IMR-90 (cell line): ENCODE results near the gene DIPK1B. TPM values are rescaled to one million over a fixed set of nuclear protein-coding genes. Genes with fewer than 3 reads are reported as not detected.

Experiments
- ATAC-seq: fragments of 200-7000 bp; cut with Tn5 transposase; 2 replicates; pipeline ENCODE4 v1.9.1; 2020; ENCODE audit warnings: low read depth, mild to moderate bottlenecking, moderate library complexity
- BruUV-seq: library from RNA; stranded (reverse); fragments of 400-500 nt; replicated peaks from 2 replicates; lab custom pipeline; 2021; lab: Mats Ljungman, UMichigan
- CTCF ChIA-PET: fragments of 300-600 bp; formaldehyde crosslinking; extraction: SDS; loops from one replicate; lab custom pipeline; 2021; ENCODE audit warnings: antibody characterized with exemption; lab: Yijun Ruan, JAX
- POLR2A ChIA-PET: fragments of 300-600 bp; sonication (Branson Sonifier 250); formaldehyde crosslinking; loops from one replicate; lab custom pipeline; 2022; ENCODE audit warnings: antibody characterized with exemption; ENCODE audit not compliant: unreplicated experiment; lab: Charles Lee
- DNase-seq: peaks from one replicate; pipeline ENCODE4 v3.0.0; 2013
- H2AFZ ChIP-seq: replicated peaks from 2 replicates; pipeline ENCODE3; 2013; ENCODE audit warnings: low read length, mild to moderate bottlenecking; ENCODE audit not compliant: poor library complexity
- H2AK5ac ChIP-seq: 2 replicates; pipeline ENCODE4 v1.6.1; 2013; ENCODE audit warnings: low read depth, low read length, inconsistent platforms
- H2AK9ac ChIP-seq: replicated peaks from 2 replicates; pipeline ENCODE3; 2013; ENCODE audit warnings: mild to moderate bottlenecking, low read depth, low read length, moderate library complexity; ENCODE audit not compliant: poor library complexity
- H2BK120ac ChIP-seq: 2 replicates; pipeline ENCODE4 v1.6.1; 2013; ENCODE audit warnings: low read depth, low read length, inconsistent platforms
- H2BK15ac ChIP-seq: 3 replicates; pipeline ENCODE4 v1.6.1; 2013; ENCODE audit warnings: low read depth, low read length, inconsistent platforms
- H2BK20ac ChIP-seq: 2 replicates; pipeline ENCODE4 v1.6.1; 2013; ENCODE audit warnings: low read depth, mild to moderate bottlenecking, inconsistent platforms, low read length, moderate library complexity
- H2BK5ac ChIP-seq: 2 replicates; pipeline ENCODE4 v1.6.1; 2013; ENCODE audit warnings: mild to moderate bottlenecking, low read depth, low read length, inconsistent platforms; ENCODE audit not compliant: poor library complexity, severe bottlenecking
- H3K14ac ChIP-seq: replicated peaks from 2 replicates; pipeline ENCODE4 v1.6.1; 2013; ENCODE audit warnings: low read depth, low read length, inconsistent platforms
- H3K18ac ChIP-seq: 2 replicates; pipeline ENCODE4 v1.6.1; 2013; ENCODE audit warnings: low read depth, low read length, control low read depth
- H3K23ac ChIP-seq: 2 replicates; pipeline ENCODE4 v1.6.1; 2013; ENCODE audit warnings: low read depth, low read length, inconsistent platforms
- H3K27ac ChIP-seq: 2 replicates; pipeline ENCODE4 v1.5.1; 2013; ENCODE audit warnings: mild to moderate bottlenecking, control low read depth, low read length; ENCODE audit not compliant: insufficient read depth
- H3K27me3 ChIP-seq: 2 replicates; pipeline ENCODE4 v1.6.1; 2013; ENCODE audit warnings: low read length; ENCODE audit not compliant: control insufficient read depth, insufficient read depth
- H3K36me3 ChIP-seq: 2 replicates; pipeline ENCODE4 v1.6.1; 2013; ENCODE audit warnings: low read length, mixed read lengths; ENCODE audit not compliant: control insufficient read depth, insufficient read depth
- H3K4ac ChIP-seq: 2 replicates; pipeline ENCODE4 v1.6.1; 2013; ENCODE audit warnings: low read depth, low read length, inconsistent platforms
- H3K4me1 ChIP-seq: 2 replicates; pipeline ENCODE4 v1.6.1; 2013; ENCODE audit warnings: low read length, mixed read lengths; ENCODE audit not compliant: control insufficient read depth, insufficient read depth
- H3K4me2 ChIP-seq: 2 replicates; pipeline ENCODE4 v1.6.1; 2013; ENCODE audit warnings: low read depth, mild to moderate bottlenecking, control low read depth, low read length, moderate library complexity
- H3K4me3 ChIP-seq: 2 replicates; pipeline ENCODE4 v1.5.1; 2013; ENCODE audit warnings: low read depth, mild to moderate bottlenecking, control low read depth, low read length, moderate library complexity; ENCODE audit not compliant: insufficient read depth
- H3K56ac ChIP-seq: 2 replicates; pipeline ENCODE4 v1.6.1; 2013; ENCODE audit warnings: low read length, inconsistent platforms; ENCODE audit not compliant: insufficient read depth; ENCODE audit errors: extremely low read depth
- H3K79me1 ChIP-seq, 2 experiments: 2 replicates each; pipeline ENCODE4 v1.6.1; 2013; ENCODE audit warnings: low read length in 2 of 2, inconsistent platforms in 1 of 2, low read depth in 1 of 2
- H3K9ac ChIP-seq: 2 replicates; pipeline ENCODE4 v1.6.1; 2013; ENCODE audit warnings: low read depth, low read length, control low read depth
- H3K9me1 ChIP-seq: 2 replicates; pipeline ENCODE4 v1.6.1; 2013; ENCODE audit warnings: low read length, inconsistent platforms; ENCODE audit not compliant: insufficient read depth
- H3K9me3 ChIP-seq: 2 replicates; pipeline ENCODE4 v1.6.1; 2013; ENCODE audit warnings: low read length; ENCODE audit not compliant: control insufficient read depth, insufficient read depth
- H4K20me1 ChIP-seq: 2 replicates; pipeline ENCODE4 v1.6.1; 2013; ENCODE audit warnings: low read length, inconsistent platforms; ENCODE audit not compliant: insufficient read depth
- H4K5ac ChIP-seq: 2 replicates; pipeline ENCODE4 v1.6.1; 2013; ENCODE audit warnings: mild to moderate bottlenecking, low read depth, low read length, control low read depth
- H4K8ac ChIP-seq, 2 experiments: 2 replicates each; pipeline ENCODE4 v1.6.1; 2013; ENCODE audit warnings: low read depth in 2 of 2, low read length in 2 of 2, control low read depth in 1 of 2, inconsistent platforms in 1 of 2
- H4K91ac ChIP-seq: 2 replicates; pipeline ENCODE4 v1.6.1; 2013; ENCODE audit warnings: low read depth, low read length, inconsistent platforms; ENCODE audit not compliant: insufficient read depth
- RAD21 ChIP-seq: IDR thresholded peaks from 2 replicates; pipeline ENCODE4 v1.6.1; 2012; ENCODE audit warnings: low read length, improper control_type of control experiment
- WGBS, 2 experiments: methylation state at CpG; one replicate each; pipeline versions ENCODE4 v1.1.5 to v1.1.7; 2013; ENCODE audit warnings: missing lambda C conversion rate in 2 of 2; ENCODE audit not compliant: insufficient read length in 1 of 2; ENCODE audit errors: extremely low coverage in 2 of 2; 5-methylcytosine and 5-hydroxymethylcytosine counted together
- dilution Hi-C: fragments of 300-500 bp; cut with HindIII; formaldehyde crosslinking; loops from one replicate; pipeline ENCODE4 v1.14.3; 2018; ENCODE audit warnings: low sequenced_read_pairs; ENCODE audit not compliant: unreplicated experiment
- in situ Hi-C: fragments of 300-500 bp; cut with MboI; formaldehyde crosslinking; loops from 3 replicates; pipeline ENCODE4 v1.14.3; 2019; ENCODE audit warnings: low sequenced_read_pairs, inconsistent platforms, mixed read lengths
- intact Hi-C: fragments of 100-400 bp; cut with micrococcal nuclease; formaldehyde crosslinking; loops from 2 replicates; pipeline ENCODE4 v1.10.0; 2022
- polyA plus RNA-seq, 3 experiments: library from polyadenylated mRNA; depleted of rRNA; stranded (reverse); fragments of >200 nt; gene quantifications; 2 replicates each; pipeline ENCODE4 v1.2.3, GENCODE V29; 2012; ENCODE audit warnings: low replicate concordance in 1 of 3
- total RNA-seq: library from RNA; depleted of rRNA; stranded (reverse); fragments of >200 nt; gene quantifications from 2 replicates; pipeline ENCODE4 v1.2.3, GENCODE V29; 2012

Gene DIPK1B
- total and polyA plus RNA-seq, 2 of the 4 experiments (the other 2 are of a cell fraction): 3.4 to 7.1 TPM

DNA sequence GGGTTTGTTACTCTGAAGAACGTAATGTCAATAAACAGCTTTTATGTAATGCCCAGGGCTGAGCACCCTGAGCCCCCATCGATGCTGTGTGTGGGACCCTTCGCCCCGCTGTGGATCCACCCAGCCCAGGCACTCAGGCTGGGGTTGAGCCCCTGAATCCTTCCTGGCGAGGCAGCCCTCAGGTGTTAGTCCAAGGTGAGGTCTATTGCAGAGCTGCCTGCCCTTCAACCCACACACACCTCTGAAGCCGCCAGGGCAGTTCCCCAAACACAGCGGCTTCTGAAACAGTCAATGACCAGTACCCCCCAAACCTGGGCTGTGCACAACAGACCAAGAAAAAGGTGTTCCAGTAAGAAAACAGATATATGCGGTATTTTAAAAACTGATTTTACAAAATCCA, 11.6 kb downstream of the DIPK1B start:
- no TSS peak for BruUV-seq
- Histone ChIP-seq H3K23ac (no peak overlapping the region), H3K56ac (no peak overlapping the region), H2BK5ac (no peak overlapping the region), H3K4me1 (peaks cover 21% of the 10 kb centered on the region), H3K4me2 (no peak overlapping the region), H3K9me3 (no peaks in the 10 kb centered on the region), H2BK120ac (no peak overlapping the region), H2BK15ac (no peak overlapping the region), H4K5ac (no peak overlapping the region), H3K4ac (no peak overlapping the region), H4K91ac (no peak overlapping the region), H2AFZ (no peak overlapping the region), H3K36me3 (peaks cover 51% of the 10 kb centered on the region), H3K18ac (no peak overlapping the region), H2BK20ac (no peak overlapping the region), H4K20me1 (peaks cover 81% of the 10 kb centered on the region), H4K8ac (no peak overlapping the region), H3K9me1 (peaks cover 19% of the 10 kb centered on the region), H3K4me3 (no peak overlapping the region), H3K27ac (no peak overlapping the region), H3K9ac (no peak overlapping the region), H3K14ac (no peak overlapping the region), H3K27me3 (no peaks in the 10 kb centered on the region), H3K79me1 (peaks cover 13 to 58% of the 10 kb centered on the region in 2 experiments), H2AK5ac (no peak overlapping the region), H2AK9ac (no peak overlapping the region)
- ChIA-PET CTCF (no interaction called here), POLR2A (no interaction called here)
- 100% methylated on average over 2 of the region's 8 CpGs; no CpG with 5 or more reads in 1 of the 2 experiments for WGBS, 2 experiments
- no peak for DNase-seq
- intact Hi-C loops (no loop called here), in situ Hi-C loops (no loop called here), dilution Hi-C loops (no loop called here)
- ATAC-seq: no peak
- no peak for TF ChIP-seq RAD21
